Prostate gland (tissue), 2 donors: Measurements from ENCODE around the gene HNRNPC.

Source experiments
- POLR2A ChIP-seq: fragments of 450-650 bp; IDR thresholded peaks from one replicate; pipeline ENCODE4 v1.6.1; 2016; ENCODE audit warnings: antibody characterized with exemption, mild to moderate bottlenecking
- POLR2AphosphoS5 ChIP-seq: sonication (generic); formaldehyde crosslinking; IDR thresholded peaks from one replicate; pipeline ENCODE4 v1.6.1; 2017; ENCODE audit warnings: antibody characterized with exemption
- TF ChIP-seq, protein P1 (sequence below), 4 experiments: fragments of 200-600 bp in 2 of 4; fragments of 450-650 bp in 2 of 4; sonication (generic) in 2 of 4; IDR thresholded peaks; 1 replicate in 3 of 4; 2 replicates in 1 of 4; pipeline ENCODE4 v1.5.1; 2016 to 2019; ENCODE audit warnings: antibody characterized with exemption in 4 of 4, mild to moderate bottlenecking in 2 of 4, moderate library complexity in 2 of 4

DNA sequence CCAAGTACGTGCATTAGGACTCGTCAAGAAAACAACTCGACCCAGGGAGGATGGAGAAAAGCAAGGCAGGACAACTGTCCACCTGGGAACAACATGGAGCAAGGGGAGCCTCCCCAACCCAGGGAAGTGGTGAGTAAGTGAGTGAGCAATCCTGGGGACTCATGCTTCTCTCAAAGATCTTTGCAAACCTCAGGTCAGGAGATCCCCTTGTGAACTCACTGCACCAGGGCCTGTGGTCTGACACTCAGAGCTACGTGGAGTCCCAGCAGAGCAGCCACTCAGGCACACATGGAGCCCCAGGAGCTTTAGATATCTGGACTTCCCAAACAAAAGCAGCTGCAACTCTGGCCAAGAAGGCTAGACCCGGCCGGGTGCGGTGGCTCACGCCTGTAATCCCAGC lies 101.2 kb downstream of the HNRNPC start:
- TF ChIP-seq, protein P1, sequence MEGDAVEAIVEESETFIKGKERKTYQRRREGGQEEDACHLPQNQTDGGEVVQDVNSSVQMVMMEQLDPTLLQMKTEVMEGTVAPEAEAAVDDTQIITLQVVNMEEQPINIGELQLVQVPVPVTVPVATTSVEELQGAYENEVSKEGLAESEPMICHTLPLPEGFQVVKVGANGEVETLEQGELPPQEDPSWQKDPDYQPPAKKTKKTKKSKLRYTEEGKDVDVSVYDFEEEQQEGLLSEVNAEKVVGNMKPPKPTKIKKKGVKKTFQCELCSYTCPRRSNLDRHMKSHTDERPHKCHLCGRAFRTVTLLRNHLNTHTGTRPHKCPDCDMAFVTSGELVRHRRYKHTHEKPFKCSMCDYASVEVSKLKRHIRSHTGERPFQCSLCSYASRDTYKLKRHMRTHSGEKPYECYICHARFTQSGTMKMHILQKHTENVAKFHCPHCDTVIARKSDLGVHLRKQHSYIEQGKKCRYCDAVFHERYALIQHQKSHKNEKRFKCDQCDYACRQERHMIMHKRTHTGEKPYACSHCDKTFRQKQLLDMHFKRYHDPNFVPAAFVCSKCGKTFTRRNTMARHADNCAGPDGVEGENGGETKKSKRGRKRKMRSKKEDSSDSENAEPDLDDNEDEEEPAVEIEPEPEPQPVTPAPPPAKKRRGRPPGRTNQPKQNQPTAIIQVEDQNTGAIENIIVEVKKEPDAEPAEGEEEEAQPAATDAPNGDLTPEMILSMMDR (IDR thresholded peaks at IDR 0.05) = no peak
- TF ChIP-seq POLR2AphosphoS5 (no peak), POLR2A (no peak)
